Muscle of leg (tissue), 11 donors: ENCODE measurements around the gene SDF2L1. TPM values are rescaled to one million over a fixed set of nuclear protein-coding genes. Genes with fewer than 3 reads are reported as not detected.
A peak's percentile ranks its signal among the peaks of the same experiment; 100 is the strongest.

Source experiments
- DNase-seq: peaks from one replicate; pipeline ENCODE4 v3.0.0; 2013
- H3K27ac ChIP-seq: one replicate; pipeline ENCODE4 v1.5.1; 2013; ENCODE audit warnings: mild to moderate bottlenecking, low read length, control low read depth
- H3K27me3 ChIP-seq: one replicate; pipeline ENCODE4 v1.6.1; 2013; ENCODE audit warnings: low read length; ENCODE audit not compliant: control insufficient read depth, insufficient read depth
- H3K36me3 ChIP-seq: one replicate; pipeline ENCODE4 v1.6.1; 2013; ENCODE audit warnings: low read length; ENCODE audit not compliant: control insufficient read depth, insufficient read depth
- H3K4me1 ChIP-seq: one replicate; pipeline ENCODE4 v1.6.1; 2013; ENCODE audit warnings: low read length; ENCODE audit not compliant: control insufficient read depth, insufficient read depth
- H3K4me3 ChIP-seq: one replicate; pipeline ENCODE4 v1.5.1; 2013; ENCODE audit warnings: low read length, control low read depth
- H3K9me3 ChIP-seq: replicated peaks from 2 replicates; pipeline ENCODE4 v1.6.1; 2013; ENCODE audit warnings: low read depth, low read length; ENCODE audit not compliant: control insufficient read depth
- WGBS: methylation state at CpG from one replicate; pipeline ENCODE4 v1.1.5; 2013; ENCODE audit warnings: missing lambda C conversion rate; ENCODE audit not compliant: insufficient coverage; 5-methylcytosine and 5-hydroxymethylcytosine counted together
- polyA plus RNA-seq, 8 donors: library from polyadenylated mRNA; unstranded; fragments of 120-200 nt; gene quantifications; one replicate each; pipeline versions ENCODE4 v1.2.1 to v1.2.3, GENCODE V29; 2013; ENCODE audit warnings: inconsistent platforms in 1 of 8, low replicate concordance in 1 of 8; ENCODE audit not compliant: insufficient read length in 8 of 8, insufficient read depth in 1 of 8
- total RNA-seq: library from RNA; stranded (reverse); fragments of 120-200 nt; gene quantifications from one replicate; pipeline ENCODE4 v1.2.4, GENCODE V29; 2013

The SDF2L1 gene
- total and polyA plus RNA-seq, 9 donors, result 5.5 to 16.1 (median 10.3) TPM

GRCh38 chr22:21661991-21662390, 19.9 kb downstream of the SDF2L1 start:
- Histone ChIP-seq H3K4me1 (peaks cover 17% of the 10 kb centered on the region), H3K9me3 (no peaks in the 10 kb centered on the region), H3K27me3 (peaks cover 10% of the 10 kb centered on the region), H3K36me3 (no peaks in the 10 kb centered on the region), H3K27ac (no peak overlapping the region), H3K4me3 (no peak overlapping the region)
- 86% methylated on average over 3 of the region's 5 CpGs for WGBS
- DNase-seq, result no peak

GRCh38 chr22:21663738-21664137, 21.6 kb downstream of the SDF2L1 start:
- no peak overlapping the region for H3K4me3 ChIP-seq
- H3K9me3 ChIP-seq, result no peaks in the 10 kb centered on the region
- H3K36me3 ChIP-seq, result no peaks in the 10 kb centered on the region
- peaks cover 6% of the 10 kb centered on the region for H3K27me3 ChIP-seq
- WGBS, result 92% methylated on average over 2 of the region's 2 CpGs
- DNase-seq, result no peak
- peaks cover 10% of the 10 kb centered on the region for H3K4me1 ChIP-seq
- H3K27ac ChIP-seq, result no peak overlapping the region

DNA sequence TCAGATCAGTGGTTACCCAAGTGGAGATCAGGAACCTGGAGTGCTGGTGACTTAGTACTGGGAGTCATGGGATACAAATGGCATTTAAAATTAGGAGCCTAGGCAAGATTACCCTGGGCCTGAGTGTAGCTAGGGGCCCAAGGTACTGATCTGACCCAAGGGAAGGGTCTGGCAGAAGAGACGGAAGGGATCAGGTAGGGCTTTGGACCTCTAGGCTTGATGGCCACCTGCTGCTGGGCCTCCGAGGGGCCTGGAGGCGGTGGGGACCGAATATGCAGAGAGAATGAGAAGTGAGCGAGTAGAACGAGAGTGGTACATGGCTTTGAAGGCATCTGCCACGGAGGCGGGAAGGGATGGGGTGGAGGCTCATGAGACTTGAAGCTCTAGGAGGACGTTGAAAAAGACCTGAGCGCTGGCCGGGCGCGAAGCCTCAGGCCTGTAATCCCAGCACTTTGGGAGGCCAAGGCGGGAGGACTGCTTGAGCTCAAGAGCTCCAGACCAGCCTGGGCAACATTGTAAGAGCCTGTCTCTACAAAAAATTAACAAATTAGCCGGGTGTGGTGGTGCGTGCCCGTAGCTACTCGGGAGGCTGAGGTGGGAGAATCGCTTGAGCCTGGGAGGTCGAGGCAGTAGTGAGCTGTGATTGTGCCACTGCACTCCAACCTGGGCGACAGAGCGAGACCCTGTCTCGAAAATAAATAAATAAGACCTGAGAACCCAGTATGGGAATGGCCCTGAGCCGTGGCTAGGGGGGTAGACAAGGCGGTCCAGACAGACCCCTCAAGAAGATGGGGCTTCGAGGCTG, 23.1 kb downstream of the SDF2L1 start:
- Histone ChIP-seq H3K27ac (peak overlapping the region; percentile 89), H3K4me3 (peak overlapping the region; percentile 86), H3K9me3 (no peaks in the 10 kb centered on the region), H3K4me1 (peaks cover 10% of the 10 kb centered on the region), H3K27me3 (peaks cover 6% of the 10 kb centered on the region), H3K36me3 (peaks cover 8% of the 10 kb centered on the region)
- DNase-seq, result no peak
- WGBS, result 72% methylated on average over 26 of the region's 26 CpGs

DNA sequence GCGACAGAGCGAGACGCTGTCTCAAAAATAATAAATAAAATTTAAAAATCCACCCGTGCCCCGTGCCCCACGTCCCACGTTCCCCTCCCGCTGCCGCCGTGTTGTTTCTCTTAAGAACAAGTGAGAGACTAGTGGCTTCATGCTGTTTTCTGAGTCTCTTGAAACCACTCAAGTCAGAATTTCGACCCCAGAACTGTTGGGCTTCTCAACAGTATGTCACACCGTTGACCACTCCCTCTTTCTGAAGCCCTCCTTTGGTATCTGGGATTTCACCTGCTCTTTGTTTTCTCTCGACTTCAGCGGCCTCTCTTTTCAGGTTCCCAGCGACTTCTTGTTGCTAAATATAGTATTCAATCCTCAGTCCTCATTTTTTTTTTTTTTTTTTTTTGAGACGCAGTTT, 24.7 kb downstream of the SDF2L1 start:
- Histone ChIP-seq H3K9me3 (no peaks in the 10 kb centered on the region), H3K4me1 (peaks cover 10% of the 10 kb centered on the region), H3K27me3 (no peaks in the 10 kb centered on the region), H3K27ac (no peak overlapping the region), H3K4me3 (peak overlapping the region; percentile 86), H3K36me3 (peaks cover 21% of the 10 kb centered on the region)
- 47% methylated on average over 12 of the region's 16 CpGs for WGBS
- no peak for DNase-seq

DNA sequence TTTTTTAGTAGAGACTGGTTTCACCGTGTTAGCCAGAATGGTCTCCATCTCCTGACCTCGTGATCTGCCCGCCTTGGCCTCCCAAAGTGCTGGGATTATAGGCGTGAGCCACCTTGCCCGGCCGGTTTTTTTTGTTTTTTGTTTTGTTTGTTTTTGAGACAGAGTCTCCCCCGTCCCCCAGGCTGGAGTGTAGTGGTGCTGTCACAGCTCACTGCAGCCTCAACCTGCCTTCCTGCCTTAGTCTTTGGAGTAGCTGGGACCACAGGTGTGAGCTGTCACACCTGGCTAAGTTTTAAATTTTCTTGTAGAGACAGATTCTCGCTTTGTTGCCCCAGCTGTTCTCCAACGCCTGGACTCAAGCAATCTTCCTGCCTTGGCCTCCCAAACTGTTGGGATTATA, 26.9 kb downstream of the SDF2L1 start:
- Histone ChIP-seq H3K4me3 (no peak overlapping the region), H3K9me3 (no peaks in the 10 kb centered on the region), H3K4me1 (peaks cover 10% of the 10 kb centered on the region), H3K36me3 (peaks cover 43% of the 10 kb centered on the region), H3K27me3 (no peaks in the 10 kb centered on the region), H3K27ac (no peak overlapping the region)
- 89% methylated on average over 3 of the region's 9 CpGs for WGBS
- no peak for DNase-seq

DNA sequence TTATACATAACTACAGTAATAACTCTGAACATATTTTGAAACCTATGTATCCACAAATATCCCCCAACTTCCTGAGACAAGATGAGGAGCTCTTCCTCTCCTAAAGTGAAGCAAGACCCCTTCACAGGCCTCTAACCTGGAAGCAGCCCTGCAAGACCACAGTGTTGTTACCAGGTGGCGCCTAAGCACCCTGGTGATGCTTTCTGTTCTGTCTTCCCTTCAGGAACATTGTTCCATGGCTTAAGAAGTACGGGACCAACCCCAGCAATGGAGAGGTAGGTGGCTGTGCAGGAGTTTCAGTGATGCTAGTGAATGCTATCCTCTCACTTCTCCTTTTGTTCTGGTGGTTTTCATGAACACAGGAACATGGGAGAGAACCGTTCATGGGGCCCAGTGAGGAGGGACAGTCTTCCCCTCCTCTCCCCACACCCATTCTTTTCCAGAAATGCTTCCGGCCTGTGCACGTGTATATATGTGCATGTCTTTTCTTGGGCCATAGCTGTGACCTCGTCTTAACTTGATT, 30.1 kb downstream of the SDF2L1 start:
- H3K27me3 ChIP-seq, result no peaks in the 10 kb centered on the region
- no peak for DNase-seq
- peaks cover 62% of the 10 kb centered on the region for H3K36me3 ChIP-seq
- 80% methylated on average over 4 of the region's 6 CpGs for WGBS
- H3K9me3 ChIP-seq, result no peaks in the 10 kb centered on the region
- no peak overlapping the region for H3K27ac ChIP-seq
- no peak overlapping the region for H3K4me3 ChIP-seq
- H3K4me1 ChIP-seq, result no peaks in the 10 kb centered on the region

DNA sequence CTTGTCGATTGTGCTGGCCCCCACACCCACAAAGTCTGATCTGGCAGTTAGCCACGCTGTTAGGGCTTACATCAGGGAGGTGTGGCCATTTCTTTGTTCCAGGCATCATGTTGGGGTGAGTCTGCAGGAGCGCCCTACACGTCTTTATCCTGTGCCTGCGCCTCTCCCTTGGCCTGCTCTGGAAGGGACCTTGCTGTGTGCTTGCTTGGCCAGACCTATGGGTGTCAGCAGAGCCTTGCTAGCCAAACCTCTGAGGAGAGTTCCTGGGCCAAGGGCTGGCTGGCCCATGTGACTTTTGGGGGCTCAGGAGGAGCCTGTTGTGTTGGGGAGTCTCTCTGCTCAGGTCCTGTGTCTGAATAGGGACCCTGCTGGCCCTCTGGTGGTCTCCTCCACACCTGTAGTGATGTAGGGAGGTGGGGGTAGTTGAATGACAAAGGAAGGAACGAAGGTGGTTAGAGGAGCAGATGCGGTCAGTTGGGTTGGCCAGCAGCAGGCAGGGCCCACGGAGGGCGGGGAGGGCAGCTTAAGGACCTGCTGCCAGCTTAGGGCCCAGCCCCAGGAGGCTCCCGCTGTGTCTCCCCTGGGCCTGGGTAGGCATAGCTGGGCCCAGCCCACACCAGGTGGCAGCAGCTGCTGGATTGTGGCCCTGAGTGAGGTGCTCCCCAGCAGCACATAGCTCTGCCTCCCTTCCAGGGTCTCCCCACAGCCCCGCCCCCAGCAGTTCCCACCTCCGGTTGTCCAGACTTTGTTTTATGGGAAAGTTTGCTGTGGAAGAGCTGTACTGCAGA, 31.6 kb downstream of the SDF2L1 start:
- H3K36me3 ChIP-seq, result peaks cover 62% of the 10 kb centered on the region
- DNase-seq, result no peak
- no peaks in the 10 kb centered on the region for H3K9me3 ChIP-seq
- H3K27ac ChIP-seq, result no peak overlapping the region
- H3K4me3 ChIP-seq, result no peak overlapping the region
- WGBS, result 91% methylated on average over 10 of the region's 12 CpGs
- no peaks in the 10 kb centered on the region for H3K4me1 ChIP-seq
- H3K27me3 ChIP-seq, result no peaks in the 10 kb centered on the region

DNA sequence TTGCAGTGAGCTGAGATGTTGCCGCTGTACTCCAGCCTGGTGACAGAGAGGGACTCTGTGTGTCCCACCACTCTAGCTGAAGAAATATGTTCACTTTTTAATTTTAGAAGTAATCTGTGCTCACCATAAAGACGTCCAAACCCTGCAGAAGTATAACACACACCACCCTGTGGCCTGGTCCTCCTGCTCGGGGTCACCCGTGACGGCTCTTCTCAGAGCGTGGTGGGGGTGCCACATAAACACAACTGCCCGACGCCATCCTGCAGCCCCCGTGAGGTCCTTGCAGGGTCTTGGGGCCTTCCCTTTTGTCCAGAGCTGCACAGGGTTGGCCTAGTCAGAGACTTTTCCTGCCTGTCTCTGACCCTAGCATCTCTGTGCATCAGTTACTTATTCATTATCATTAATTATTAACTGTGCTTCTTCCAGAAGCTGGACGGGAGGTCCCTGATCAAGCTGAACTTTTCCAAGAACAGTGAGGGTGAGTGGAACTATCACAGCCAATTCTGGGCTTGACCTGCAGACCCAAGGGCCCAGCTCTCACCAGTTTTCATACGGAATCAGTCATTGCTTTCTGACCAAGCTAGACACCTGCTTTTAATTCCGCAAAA, 32.6 kb downstream of the SDF2L1 start:
- no peaks in the 10 kb centered on the region for H3K9me3 ChIP-seq
- H3K27me3 ChIP-seq, result no peaks in the 10 kb centered on the region
- WGBS, result 97% methylated on average over 10 of the region's 12 CpGs
- H3K4me3 ChIP-seq, result no peak overlapping the region
- H3K27ac ChIP-seq, result no peak overlapping the region
- H3K4me1 ChIP-seq, result no peaks in the 10 kb centered on the region
- peaks cover 57% of the 10 kb centered on the region for H3K36me3 ChIP-seq
- DNase-seq, result no peak

GRCh38 chr22:21677606-21678443, 35.7 kb downstream of the SDF2L1 start:
- Histone ChIP-seq H3K36me3 (peaks cover 52% of the 10 kb centered on the region), H3K9me3 (no peaks in the 10 kb centered on the region), H3K4me3 (no peak overlapping the region), H3K4me1 (no peaks in the 10 kb centered on the region), H3K27me3 (no peaks in the 10 kb centered on the region), H3K27ac (no peak overlapping the region)
- WGBS, result 75% methylated on average over 13 of the region's 15 CpGs
- peak; percentile 51 for DNase-seq
